Measurements from ENCODE around the gene NFKB1. TPM values are rescaled to one million over a fixed set of nuclear protein-coding genes. Genes with fewer than 3 reads are reported as not detected.
A peak's percentile ranks its signal among the peaks of the same experiment; 100 is the strongest.

The NFKB1 gene
- total and polyA plus RNA-seq, 10 donors, result 15.9 to 94.4 (median 55.3) TPM

GRCh38 chr4:102598762-102599374 lies 97.7 kb downstream of the NFKB1 start:
- Histone ChIP-seq H3K27me3 (replicated peaks in 1 of 7) (no peaks in the 10 kb centered on the region), H3K4me3 (no peak overlapping the region), H3K27ac (peak overlapping the region in 6 of 8 donors; percentile 4 to 58 (median 31)), H3K9me3 (no peaks in the 10 kb centered on the region), H3K36me3 (peaks cover 3 to 100% (median 87%) of the 10 kb centered on the region in 6 donors), H3K4me1 (peaks cover 0 to 27% (median 8%) of the 10 kb centered on the region in 6 donors)
- TF ChIP-seq, protein P1, sequence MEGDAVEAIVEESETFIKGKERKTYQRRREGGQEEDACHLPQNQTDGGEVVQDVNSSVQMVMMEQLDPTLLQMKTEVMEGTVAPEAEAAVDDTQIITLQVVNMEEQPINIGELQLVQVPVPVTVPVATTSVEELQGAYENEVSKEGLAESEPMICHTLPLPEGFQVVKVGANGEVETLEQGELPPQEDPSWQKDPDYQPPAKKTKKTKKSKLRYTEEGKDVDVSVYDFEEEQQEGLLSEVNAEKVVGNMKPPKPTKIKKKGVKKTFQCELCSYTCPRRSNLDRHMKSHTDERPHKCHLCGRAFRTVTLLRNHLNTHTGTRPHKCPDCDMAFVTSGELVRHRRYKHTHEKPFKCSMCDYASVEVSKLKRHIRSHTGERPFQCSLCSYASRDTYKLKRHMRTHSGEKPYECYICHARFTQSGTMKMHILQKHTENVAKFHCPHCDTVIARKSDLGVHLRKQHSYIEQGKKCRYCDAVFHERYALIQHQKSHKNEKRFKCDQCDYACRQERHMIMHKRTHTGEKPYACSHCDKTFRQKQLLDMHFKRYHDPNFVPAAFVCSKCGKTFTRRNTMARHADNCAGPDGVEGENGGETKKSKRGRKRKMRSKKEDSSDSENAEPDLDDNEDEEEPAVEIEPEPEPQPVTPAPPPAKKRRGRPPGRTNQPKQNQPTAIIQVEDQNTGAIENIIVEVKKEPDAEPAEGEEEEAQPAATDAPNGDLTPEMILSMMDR (IDR thresholded peaks at IDR 0.05 in 8 of 11, conservative IDR thresholded peaks at IDR 0.05 in 3 of 11), result no peak
- 66 to 75% (median 70%) methylated on average over 6 of the region's 6 CpGs for WGBS, 5 donors
- DNase-seq, result no peak
- intact Hi-C loops (cut with DNase I; ENCODE audit: low total_unique reads), result no loop called here

GRCh38 chr4:102599455-102599854 lies 98.3 kb downstream of the NFKB1 start:
- peaks cover 3 to 100% (median 90%) of the 10 kb centered on the region in 6 donors for H3K36me3 ChIP-seq
- TF ChIP-seq POLR2A (IDR thresholded peaks at IDR 0.05), result no peak
- no peak for TF ChIP-seq POLR2AphosphoS5 (IDR thresholded peaks at IDR 0.05)
- TF ChIP-seq, protein P1 (IDR thresholded peaks at IDR 0.05 in 8 of 11, conservative IDR thresholded peaks at IDR 0.05 in 3 of 11), result no peak
- H3K27ac ChIP-seq, result peak overlapping the region in 2 of 8 donors; percentile 49 to 58

GRCh38 chr4:102599886-102600285 lies 98.7 kb downstream of the NFKB1 start:
- no peaks in the 10 kb centered on the region for H3K27me3 ChIP-seq (replicated peaks in 1 of 7)
- intact Hi-C loops (cut with DNase I; ENCODE audit: low total_unique reads), result no loop called here
- no peak for DNase-seq
- H3K9me3 ChIP-seq, result no peaks in the 10 kb centered on the region
- no peak overlapping the region for H3K4me3 ChIP-seq
- no peak overlapping the region for H3K27ac ChIP-seq
- peaks cover 3 to 100% (median 90%) of the 10 kb centered on the region in 6 donors for H3K36me3 ChIP-seq
- peaks cover 0 to 27% (median 8%) of the 10 kb centered on the region in 6 donors for H3K4me1 ChIP-seq
- 77 to 88% (median 83%) methylated on average over 3 of the region's 3 CpGs for WGBS, 5 donors
- TF ChIP-seq, protein P1 (IDR thresholded peaks at IDR 0.05 in 8 of 11, conservative IDR thresholded peaks at IDR 0.05 in 3 of 11), result no peak
- TF ChIP-seq POLR2A (IDR thresholded peaks at IDR 0.05) (no peak), POLR2AphosphoS5 (IDR thresholded peaks at IDR 0.05) (no peak)

More at GRCh38 chr4:102599455-102599854, 98.3 kb downstream of the NFKB1 start:
- Histone ChIP-seq H3K27me3 (replicated peaks in 1 of 7) (no peaks in the 10 kb centered on the region), H3K4me3 (no peak overlapping the region), H3K9me3 (no peaks in the 10 kb centered on the region), H3K4me1 (peaks cover 0 to 27% (median 8%) of the 10 kb centered on the region in 6 donors)
- DNase-seq, result no peak
- intact Hi-C loops (cut with DNase I; ENCODE audit: low total_unique reads), result no loop called here
- 72 to 95% (median 90%) methylated on average over 4 of the region's 4 CpGs for WGBS, 5 donors

- Histone ChIP-seq H3K27ac (no peak overlapping the region), H3K9me3 (no peaks in the 10 kb centered on the region), H3K36me3 (peaks cover 3 to 100% (median 89%) of the 10 kb centered on the region in 6 donors), H3K27me3 (replicated peaks in 1 of 7) (no peaks in the 10 kb centered on the region), H3K4me3 (no peak overlapping the region), H3K4me1 (peaks cover 0 to 27% (median 8%) of the 10 kb centered on the region in 6 donors)
- DNase-seq, result no peak
- TF ChIP-seq, protein P1 (IDR thresholded peaks at IDR 0.05 in 8 of 11, conservative IDR thresholded peaks at IDR 0.05 in 3 of 11), result no peak
- TF ChIP-seq POLR2AphosphoS5 (IDR thresholded peaks at IDR 0.05) (no peak), POLR2A (IDR thresholded peaks at IDR 0.05) (no peak)
- intact Hi-C loops (cut with DNase I; ENCODE audit: low total_unique reads), result no loop called here
These were observed 99.5 kb downstream of the NFKB1 start for GRCh38 chr4:102600689-102601088.
